GM12874 (cell line): ENCODE measurements around the gene LOXL1.

ENCODE experiments used
- CTCF ChIP-seq: IDR thresholded peaks from 2 replicates; pipeline ENCODE4 v1.5.1; 2011; ENCODE audit warnings: low read depth, mild to moderate bottlenecking, control low read depth, low read length, moderate library complexity; ENCODE audit not compliant: insufficient read depth

Gene LOXL1

DNA sequence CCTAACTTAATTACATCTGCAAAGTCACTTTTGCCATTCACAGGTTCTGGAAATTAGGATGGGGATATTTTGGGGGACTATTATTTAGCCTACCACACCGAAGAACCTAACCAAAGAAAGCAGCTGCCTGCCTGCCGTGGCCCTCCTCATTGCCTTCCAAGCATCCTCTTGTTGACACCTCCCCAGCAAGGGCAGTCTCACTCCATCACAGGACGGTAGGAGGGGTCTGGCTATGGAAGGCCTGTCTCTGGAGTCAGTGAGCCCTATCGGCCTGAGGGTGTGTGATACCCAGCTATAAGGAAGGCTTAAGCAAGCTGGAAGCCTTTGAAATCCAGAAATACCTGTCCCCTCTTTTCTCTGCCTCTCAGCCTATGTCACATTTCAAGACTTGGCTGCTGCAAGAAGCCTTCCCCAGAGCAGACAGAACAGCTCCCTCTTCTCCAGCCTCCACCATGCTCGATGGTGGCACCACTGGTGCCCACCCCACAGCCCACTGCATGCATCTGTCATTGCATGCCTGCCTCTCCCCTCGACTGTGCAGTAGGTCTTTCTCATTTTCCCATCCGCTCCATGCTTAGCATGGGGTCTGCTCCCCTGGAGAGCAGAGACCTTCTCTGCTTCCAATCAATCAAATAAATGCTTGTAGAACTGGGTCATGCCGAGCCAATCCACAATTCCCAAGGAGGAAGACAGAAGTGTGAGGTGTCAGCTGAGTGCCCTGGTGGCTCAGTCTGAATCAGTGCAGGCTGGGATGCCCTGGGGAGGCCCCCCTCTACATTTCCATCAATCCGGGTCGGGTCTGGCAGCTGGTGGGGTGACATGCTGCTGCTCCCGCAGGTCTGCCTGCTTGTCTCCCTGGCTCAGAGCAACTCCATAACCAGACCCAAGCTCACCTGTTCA lies 23.9 kb upstream of the LOXL1 start:
- no peak for TF ChIP-seq CTCF

- TF ChIP-seq CTCF = no peak
Observed at GRCh38 chr15:73904026-73904815, 22.0 kb upstream of the LOXL1 start.

- TF ChIP-seq CTCF = no peak
Observed at GRCh38 chr15:73905225-73905827, 20.9 kb upstream of the LOXL1 start.

- no peak for TF ChIP-seq CTCF
Observed at GRCh38 chr15:73906346-73907034, 19.8 kb upstream of the LOXL1 start.

GRCh38 chr15:73907035-73907408 lies 19.2 kb upstream of the LOXL1 start:
- TF ChIP-seq CTCF = no peak

GRCh38 chr15:73908030-73908821 lies 18.0 kb upstream of the LOXL1 start:
- peak; percentile 97 for TF ChIP-seq CTCF
